Rectal smooth muscle tissue (tissue), 1 donor: ENCODE data around the gene RPS4Y2.

Experiments used
- H3K27ac ChIP-seq: one replicate; pipeline ENCODE4 v1.7.0; 2013; ENCODE audit warnings: low read depth, low read length, inconsistent platforms
- H3K27me3 ChIP-seq: one replicate; pipeline ENCODE4 v1.7.0; 2013; ENCODE audit warnings: low read length; ENCODE audit not compliant: control insufficient read depth, insufficient read depth
- H3K36me3 ChIP-seq: one replicate; pipeline ENCODE4 v1.7.0; 2013; ENCODE audit warnings: low read length; ENCODE audit not compliant: control insufficient read depth, insufficient read depth
- H3K4me1 ChIP-seq: one replicate; pipeline ENCODE4 v1.7.0; 2013; ENCODE audit warnings: low read length; ENCODE audit not compliant: control insufficient read depth, insufficient read depth
- H3K4me3 ChIP-seq: one replicate; pipeline ENCODE4 v1.7.0; 2013; ENCODE audit warnings: low read length
- H3K9ac ChIP-seq: one replicate; pipeline ENCODE4 v1.7.0; 2013; ENCODE audit warnings: low read length

RPS4Y2 gene

DNA sequence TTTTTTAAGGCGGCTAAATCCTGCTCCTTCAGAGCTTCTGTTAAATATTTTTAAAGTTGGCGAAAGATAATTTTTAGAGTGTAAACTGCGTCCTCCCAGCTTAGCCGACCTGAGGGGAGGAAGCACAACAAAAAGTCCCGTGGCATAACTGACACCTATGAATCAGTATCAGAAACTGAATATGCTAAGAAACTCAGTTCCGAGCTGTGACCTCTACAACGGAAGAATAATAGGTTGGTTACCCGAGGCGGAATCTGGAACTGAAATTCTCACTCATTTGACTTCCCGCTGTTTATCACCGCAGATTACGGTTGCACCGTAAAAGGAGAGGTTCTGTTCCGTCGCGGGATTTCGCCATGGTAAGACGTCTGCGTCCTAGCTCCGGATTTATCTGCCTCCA is at the start of gene RPS4Y2:
Gene RPS4Y2 (plus strand): TSS at position 301 of the 400 bp plus-strand sequence. CDS start 56 bp downstream, at position 357.
- H3K4me3 ChIP-seq = no peak within 1 kb of the TSS
- no peak within 1 kb of the TSS for H3K9ac ChIP-seq
- H3K4me1 ChIP-seq = no peaks in the 10 kb centered on the region
- H3K36me3 ChIP-seq = no peaks in the 10 kb centered on the region
- no peak within 1 kb of the TSS for H3K27ac ChIP-seq
- no peaks in the 10 kb centered on the region for H3K27me3 ChIP-seq

DNA sequence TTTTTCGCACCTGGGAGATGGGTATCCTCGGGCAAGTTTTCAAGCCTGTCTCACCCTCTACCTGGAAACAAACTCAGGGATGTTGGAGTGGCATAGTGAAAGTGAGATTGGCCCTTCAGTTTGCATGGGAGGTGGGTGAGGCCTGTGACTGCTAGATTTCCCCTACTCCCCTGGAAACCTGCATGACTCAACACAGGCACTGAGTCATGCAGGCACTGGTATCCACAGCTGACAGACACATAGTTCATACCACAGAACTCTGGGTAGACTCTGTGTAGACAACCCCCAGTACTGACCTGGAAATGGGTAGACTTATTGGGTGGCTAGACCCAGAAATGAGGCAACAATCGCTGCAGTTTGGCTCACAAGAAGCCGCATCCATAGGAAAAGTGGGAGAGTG is 41.5 kb upstream of the RPS4Y2 start:
- Histone ChIP-seq H3K4me3 (no peak overlapping the region), H3K27me3 (no peaks in the 10 kb centered on the region), H3K27ac (no peak overlapping the region), H3K4me1 (no peaks in the 10 kb centered on the region), H3K36me3 (no peaks in the 10 kb centered on the region), H3K9ac (no peak overlapping the region)

DNA sequence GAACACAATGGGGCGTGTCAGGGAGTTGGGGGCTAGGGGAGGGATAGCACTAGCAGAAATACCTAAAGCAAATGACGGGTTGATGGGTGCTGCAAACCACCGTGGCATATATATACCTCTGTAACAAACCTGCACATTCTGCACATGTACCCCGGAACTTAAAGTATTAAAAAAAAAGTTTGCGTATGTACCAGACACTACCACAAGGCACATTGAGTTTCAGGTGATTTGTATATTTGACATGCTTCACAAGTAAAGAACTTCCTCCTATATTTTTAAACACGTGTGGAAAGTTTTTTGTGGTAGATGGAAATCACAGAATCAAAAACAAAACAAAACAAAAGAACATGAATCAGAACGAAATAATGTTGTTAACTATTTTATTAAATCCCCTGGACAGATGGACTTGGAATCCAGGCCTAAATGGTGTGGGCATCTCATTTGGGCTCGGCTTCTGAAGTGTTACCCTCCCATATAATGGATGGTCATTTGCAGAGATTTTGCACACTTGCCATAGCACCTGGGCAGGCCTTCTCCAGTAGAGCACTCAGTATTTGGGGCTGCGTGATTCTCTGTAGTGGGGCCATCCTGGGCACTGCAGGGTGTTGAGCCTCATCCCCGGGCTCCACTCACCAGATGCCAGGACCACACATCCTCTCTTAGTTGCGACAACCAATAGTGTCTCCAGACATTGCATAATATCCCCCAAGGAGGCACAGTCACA is 29.6 kb upstream of the RPS4Y2 start:
- Histone ChIP-seq H3K27me3 (no peaks in the 10 kb centered on the region), H3K36me3 (no peaks in the 10 kb centered on the region), H3K9ac (no peak overlapping the region), H3K4me1 (no peaks in the 10 kb centered on the region), H3K4me3 (no peak overlapping the region), H3K27ac (no peak overlapping the region)

DNA sequence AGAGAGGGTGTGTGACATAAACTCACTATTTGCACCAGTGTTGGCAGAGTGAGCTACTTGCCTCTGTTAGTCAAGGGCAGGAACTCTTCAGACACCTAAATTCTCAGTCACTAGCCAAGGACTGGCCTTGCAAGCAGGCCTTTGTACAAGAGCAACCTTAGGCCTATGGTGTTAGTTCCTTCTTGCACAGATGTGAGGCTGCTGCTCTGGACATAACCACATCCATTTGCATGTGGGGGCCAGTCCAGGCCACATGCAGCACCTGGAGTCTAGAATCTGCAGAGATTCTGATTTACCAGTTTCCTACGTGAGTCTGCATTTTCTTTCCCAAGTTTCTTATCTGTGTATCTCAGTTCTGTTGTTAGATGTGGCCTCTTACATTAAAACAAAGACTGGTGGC is 20.7 kb upstream of the RPS4Y2 start:
- Histone ChIP-seq H3K4me1 (no peaks in the 10 kb centered on the region), H3K36me3 (no peaks in the 10 kb centered on the region), H3K4me3 (no peak overlapping the region), H3K27ac (no peak overlapping the region), H3K27me3 (no peaks in the 10 kb centered on the region), H3K9ac (no peak overlapping the region)

DNA sequence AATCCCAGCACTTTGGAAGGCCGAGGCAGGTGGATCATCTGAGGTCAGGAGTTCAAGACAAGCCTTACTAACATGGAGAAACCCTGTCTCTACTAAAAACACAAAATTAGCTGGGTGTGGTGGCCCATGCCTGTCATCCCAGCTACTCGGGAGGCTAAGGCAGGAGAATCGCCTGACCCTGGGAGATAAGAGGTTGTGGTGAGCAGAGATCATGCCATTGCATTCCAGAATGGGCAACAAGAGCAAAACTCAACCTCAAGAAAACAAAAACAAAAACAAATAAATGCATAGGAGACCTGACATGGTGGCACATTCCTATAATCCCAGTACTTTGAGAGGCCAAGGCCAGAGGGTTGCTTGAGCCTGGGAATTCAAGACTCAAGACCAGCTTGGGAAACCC is 16.1 kb upstream of the RPS4Y2 start:
- Histone ChIP-seq H3K4me3 (no peak overlapping the region), H3K4me1 (no peaks in the 10 kb centered on the region), H3K9ac (no peak overlapping the region), H3K36me3 (no peaks in the 10 kb centered on the region), H3K27me3 (no peaks in the 10 kb centered on the region), H3K27ac (no peak overlapping the region)

DNA sequence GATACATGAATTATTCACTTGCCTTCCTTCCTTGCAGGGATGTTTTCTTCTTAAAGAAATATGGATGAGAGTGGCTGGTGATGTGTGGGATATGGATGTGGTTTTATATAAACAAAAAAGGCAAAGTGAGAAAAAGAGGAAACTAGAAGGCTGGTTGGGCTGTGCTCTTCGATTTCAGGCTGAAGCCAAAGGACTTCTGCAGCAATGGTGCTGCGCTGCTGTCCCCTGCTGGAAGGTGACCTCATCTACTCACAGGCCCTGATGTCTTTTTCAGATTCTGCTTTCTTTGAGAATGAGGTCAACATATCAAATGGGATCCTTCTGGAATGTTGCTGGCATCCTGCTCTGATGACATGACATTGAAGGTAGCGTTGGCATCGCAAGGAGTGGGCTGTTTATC is 15.3 kb upstream of the RPS4Y2 start:
- Histone ChIP-seq H3K27ac (no peak overlapping the region), H3K27me3 (no peaks in the 10 kb centered on the region), H3K4me3 (no peak overlapping the region), H3K4me1 (no peaks in the 10 kb centered on the region), H3K9ac (no peak overlapping the region), H3K36me3 (no peaks in the 10 kb centered on the region)

DNA sequence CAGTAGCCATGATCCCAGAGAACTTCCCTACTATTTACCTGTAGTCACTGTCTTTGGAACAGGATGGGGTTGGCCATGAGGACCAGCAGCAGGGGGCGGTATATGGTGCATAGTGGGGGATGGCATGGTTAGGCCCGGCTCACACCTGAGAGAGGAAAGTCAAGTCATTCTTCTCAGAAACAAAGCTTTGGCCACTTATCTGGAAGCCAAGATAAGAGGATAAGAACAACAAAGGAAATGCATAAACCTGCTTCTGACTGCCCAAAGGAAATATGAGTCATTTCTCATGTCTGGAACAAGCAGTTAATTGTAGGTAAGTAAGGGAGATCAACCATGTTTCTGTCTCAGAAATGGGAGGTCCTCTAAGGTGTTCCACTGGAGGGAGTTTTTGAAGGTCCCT is 10.8 kb upstream of the RPS4Y2 start:
- Histone ChIP-seq H3K4me1 (no peaks in the 10 kb centered on the region), H3K36me3 (no peaks in the 10 kb centered on the region), H3K27ac (no peak overlapping the region), H3K9ac (no peak overlapping the region), H3K4me3 (no peak overlapping the region), H3K27me3 (no peaks in the 10 kb centered on the region)

DNA sequence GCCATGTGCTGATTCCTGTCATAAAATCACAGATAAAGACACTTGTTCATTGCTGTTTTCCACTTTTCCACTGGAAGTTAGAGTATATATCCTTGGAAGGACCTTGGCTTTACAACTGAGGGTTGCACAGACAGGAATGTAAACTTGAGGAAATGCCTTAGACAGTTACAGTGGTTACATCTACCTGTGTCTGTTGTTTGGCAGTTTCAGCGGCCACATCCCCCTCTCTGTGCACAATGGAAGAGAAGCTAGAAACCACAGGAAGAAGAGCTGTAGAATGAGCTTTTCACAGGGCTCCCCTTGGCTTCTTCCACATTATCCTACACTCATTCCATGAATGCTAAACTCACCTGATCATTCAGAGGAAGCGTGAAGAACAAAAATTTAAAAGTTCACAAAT is 9.0 kb upstream of the RPS4Y2 start:
- Histone ChIP-seq H3K27me3 (no peaks in the 10 kb centered on the region), H3K9ac (no peak overlapping the region), H3K4me3 (no peak overlapping the region), H3K4me1 (no peaks in the 10 kb centered on the region), H3K27ac (no peak overlapping the region), H3K36me3 (no peaks in the 10 kb centered on the region)

DNA sequence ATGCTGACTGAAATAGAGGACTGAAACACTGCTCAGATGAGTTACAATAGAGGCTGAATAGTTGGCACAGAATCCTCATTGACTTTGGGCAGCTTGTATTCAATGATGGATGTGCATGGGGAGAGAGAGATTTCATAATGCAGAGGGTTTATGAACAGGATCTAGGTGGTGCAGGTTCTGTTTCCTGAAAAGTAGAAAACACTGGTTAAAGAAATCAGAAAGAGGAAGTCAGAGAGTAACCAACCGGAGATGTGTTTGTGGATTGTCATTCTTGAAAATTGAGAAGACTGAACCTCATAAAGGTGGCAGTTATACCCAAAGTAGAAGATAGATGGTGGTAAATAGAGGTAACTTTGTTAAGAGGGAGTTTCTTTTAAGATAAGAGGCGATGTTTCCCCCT is 8.0 kb downstream of the RPS4Y2 start:
- H3K27ac ChIP-seq = no peak overlapping the region
- H3K9ac ChIP-seq = no peak overlapping the region
- no peaks in the 10 kb centered on the region for H3K4me1 ChIP-seq
- no peak overlapping the region for H3K4me3 ChIP-seq
- no peaks in the 10 kb centered on the region for H3K36me3 ChIP-seq
- H3K27me3 ChIP-seq = no peaks in the 10 kb centered on the region

DNA sequence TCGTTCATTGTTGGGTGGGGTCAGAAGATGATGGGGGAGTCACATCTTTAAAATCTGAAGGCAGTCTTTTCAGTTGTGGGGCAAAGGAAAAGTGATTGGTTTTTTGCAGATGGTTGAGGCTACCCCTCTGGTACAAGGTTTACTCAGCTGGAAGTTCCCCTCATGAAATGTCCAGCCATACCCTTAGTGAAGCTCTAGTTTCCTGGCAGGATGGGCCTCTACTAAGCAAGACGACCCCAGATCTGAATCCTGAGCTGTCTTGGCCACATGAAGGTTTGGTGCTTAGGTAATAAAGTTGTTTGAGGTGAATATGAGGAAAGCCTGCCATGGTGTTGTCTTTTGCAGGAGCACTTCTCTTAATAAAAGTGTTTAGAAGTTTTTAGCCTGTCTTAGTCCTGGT is 9.2 kb downstream of the RPS4Y2 start:
- Histone ChIP-seq H3K4me3 (no peak overlapping the region), H3K36me3 (no peaks in the 10 kb centered on the region), H3K4me1 (no peaks in the 10 kb centered on the region), H3K27me3 (no peaks in the 10 kb centered on the region), H3K9ac (no peak overlapping the region), H3K27ac (no peak overlapping the region)

DNA sequence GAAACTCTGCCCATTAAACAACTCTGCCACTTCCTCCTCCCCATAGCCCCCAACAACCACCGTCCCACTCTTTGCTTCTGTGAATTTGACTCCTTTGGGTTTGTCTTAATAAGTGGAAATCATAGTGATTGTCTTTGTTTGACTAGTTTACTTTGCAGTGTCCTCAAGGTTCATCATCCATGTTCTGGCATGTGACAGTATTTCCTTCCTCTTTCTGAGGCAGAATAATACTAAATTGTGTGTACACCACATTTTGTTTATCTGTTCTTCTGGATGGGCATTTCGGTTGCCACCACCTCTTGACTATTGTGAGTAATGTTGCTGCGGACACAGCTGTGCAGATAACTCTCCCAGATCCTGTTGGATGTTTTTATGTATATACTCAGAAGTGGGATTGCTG is 14.8 kb downstream of the RPS4Y2 start:
- no peak overlapping the region for H3K27ac ChIP-seq
- H3K4me3 ChIP-seq = no peak overlapping the region
- H3K27me3 ChIP-seq = no peaks in the 10 kb centered on the region
- H3K4me1 ChIP-seq = no peaks in the 10 kb centered on the region
- no peak overlapping the region for H3K9ac ChIP-seq
- H3K36me3 ChIP-seq = no peaks in the 10 kb centered on the region

DNA sequence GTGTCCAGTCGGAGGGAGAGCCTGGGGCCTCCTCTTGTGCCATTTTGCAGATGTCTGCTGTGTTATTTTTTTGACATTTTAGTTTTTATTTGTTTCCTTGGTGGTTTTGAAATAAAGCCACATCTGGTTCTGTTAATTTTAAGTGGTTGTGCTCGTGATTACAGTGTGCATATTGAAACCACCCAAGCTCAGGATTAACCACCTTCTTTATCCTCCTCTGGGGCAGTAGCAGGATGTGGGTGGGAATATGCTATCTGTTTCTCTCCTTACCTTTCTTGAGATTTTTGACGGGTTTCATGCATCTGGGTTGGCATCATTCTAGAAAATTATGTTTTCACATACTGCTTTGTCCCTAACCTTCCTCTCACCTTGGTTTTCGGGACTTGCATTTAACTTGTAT is 20.2 kb downstream of the RPS4Y2 start:
- no peak overlapping the region for H3K4me3 ChIP-seq
- no peaks in the 10 kb centered on the region for H3K36me3 ChIP-seq
- H3K27me3 ChIP-seq = no peaks in the 10 kb centered on the region
- H3K9ac ChIP-seq = no peak overlapping the region
- H3K4me1 ChIP-seq = no peaks in the 10 kb centered on the region
- no peak overlapping the region for H3K27ac ChIP-seq

DNA sequence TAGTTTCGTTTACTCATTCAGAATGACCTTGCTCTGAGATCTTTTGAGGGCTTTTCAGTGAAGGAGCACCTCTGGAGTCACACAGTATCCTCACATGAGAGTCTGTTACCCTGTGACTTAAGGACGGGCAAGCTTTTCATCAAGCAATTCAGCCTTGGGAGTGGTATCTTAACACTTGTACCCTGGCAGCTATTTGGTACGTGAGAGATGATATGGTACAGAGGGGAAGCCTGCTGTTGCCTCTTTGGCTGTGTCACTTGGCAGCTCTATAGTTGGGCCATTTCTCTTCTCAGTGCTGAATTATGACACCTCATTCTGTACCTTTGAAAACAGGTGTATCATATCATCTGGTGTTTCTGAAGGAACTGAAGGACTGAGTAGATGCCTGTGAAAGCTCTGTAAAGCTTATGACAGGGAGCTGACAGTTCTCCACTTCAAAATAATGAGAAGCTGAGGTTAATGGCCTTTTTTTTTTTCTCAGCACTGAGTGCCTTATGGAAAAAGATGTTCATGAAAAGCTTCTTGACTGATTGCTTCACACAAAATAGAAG is 24.3 kb downstream of the RPS4Y2 start:
- no peak overlapping the region for H3K27ac ChIP-seq
- H3K36me3 ChIP-seq = no peaks in the 10 kb centered on the region
- no peak overlapping the region for H3K9ac ChIP-seq
- no peaks in the 10 kb centered on the region for H3K27me3 ChIP-seq
- H3K4me1 ChIP-seq = no peaks in the 10 kb centered on the region
- H3K4me3 ChIP-seq = no peak overlapping the region
